GM12878 (cell line): ENCODE measurements around the gene NDRG2. TPM values are rescaled to one million over a fixed set of nuclear protein-coding genes. Genes with fewer than 3 reads are reported as not detected.

ENCODE experiments used
- ATAC-seq: fragments of 200-7000 bp; cut with Tn5 transposase; 3 replicates; pipeline ENCODE4 v1.9.1; 2020; ENCODE audit warnings: mild to moderate bottlenecking, moderate library complexity
- BruUV-seq: library from RNA; stranded (reverse); fragments of 400-500 nt; replicated peaks from 2 replicates; lab custom pipeline; 2021; lab: Mats Ljungman, UMichigan
- CTCF ChIA-PET: fragments of 300-600 bp; sonication (Branson Sonifier 250); formaldehyde crosslinking; extraction: SDS; loops from one replicate; lab custom pipeline; 2021; ENCODE audit warnings: inconsistent platforms; lab: Yijun Ruan, JAX
- POLR2A ChIA-PET: fragments of 350-600 bp; formaldehyde crosslinking; extraction: SDS; loops from one replicate; lab custom pipeline; 2021; ENCODE audit warnings: inconsistent platforms; lab: Charles Lee
- RAD21 ChIA-PET: fragments of 300-600 bp; sonication (Branson Sonifier 250); formaldehyde crosslinking; loops from one replicate; lab custom pipeline; 2023; ENCODE audit warnings: antibody characterized with exemption; ENCODE audit not compliant: unreplicated experiment; lab: Charles Lee
- SMC1A ChIA-PET: fragments of 300-600 bp; sonication (Branson Sonifier 250); formaldehyde crosslinking; loops from one replicate; lab custom pipeline; 2023; ENCODE audit not compliant: unreplicated experiment, uncharacterized antibody; lab: Charles Lee
- DNase-seq: peaks from one replicate; pipeline ENCODE4 v3.0.0-alpha.2; 2011; ENCODE audit warnings: low read depth, low spot score
- FAIRE-seq: peaks from 3 replicates; lab custom pipeline; 2011; peaks lifted over from hg19 to GRCh38; lab: Jason Lieb, UNC
- H2AFZ ChIP-seq: 2 replicates; pipeline ENCODE4 v1.6.0; 2011; ENCODE audit warnings: low read depth, low read length, control low read depth; ENCODE audit not compliant: control insufficient read depth
- H3K27ac ChIP-seq: 2 replicates; pipeline ENCODE4 v1.5.1; 2011; ENCODE audit warnings: control low read depth; ENCODE audit not compliant: control insufficient read depth, insufficient read depth
- H3K27me3 ChIP-seq, 2 experiments: replicated peaks in 1 of 2; 2 replicates each; pipeline versions ENCODE4 v1.6.0 to v1.6.1; 2011; ENCODE audit warnings: low read length in 1 of 2; ENCODE audit not compliant: control insufficient read depth in 2 of 2, insufficient read depth in 2 of 2
- H3K36me3 ChIP-seq, 2 experiments: 2 replicates each; pipeline ENCODE4 v1.5.1; 2011; ENCODE audit warnings: low read length in 1 of 2; ENCODE audit not compliant: control insufficient read depth in 2 of 2, insufficient read depth in 2 of 2
- H3K4me1 ChIP-seq: 2 replicates; pipeline ENCODE4 v1.6.1; 2011; ENCODE audit warnings: mild to moderate bottlenecking, low read length, moderate library complexity, mixed read lengths; ENCODE audit not compliant: control insufficient read depth, insufficient read depth
- H3K4me2 ChIP-seq: 2 replicates; pipeline ENCODE4 v1.6.0; 2011; ENCODE audit warnings: control low read depth; ENCODE audit not compliant: control insufficient read depth, insufficient read depth
- H3K4me3 ChIP-seq: fragments of 200-600 bp; sonication (generic); 2 replicates; pipeline ENCODE4 v1.5.1; 2016
- H3K79me2 ChIP-seq: 2 replicates; pipeline ENCODE4 v1.6.0; 2011; ENCODE audit warnings: low read length; ENCODE audit not compliant: control insufficient read depth, insufficient read depth
- H3K9ac ChIP-seq: 2 replicates; pipeline ENCODE4 v1.8.0; 2011; ENCODE audit warnings: low read length, control low read depth, mixed read lengths; ENCODE audit not compliant: control insufficient read depth, insufficient read depth
- H3K9me3 ChIP-seq: replicated peaks from 3 replicates; pipeline ENCODE4 v1.5.1; 2011; ENCODE audit warnings: mild to moderate bottlenecking, low read length; ENCODE audit not compliant: control insufficient read depth, insufficient read depth
- H4K20me1 ChIP-seq: 2 replicates; pipeline ENCODE4 v1.6.0; 2011; ENCODE audit not compliant: control insufficient read depth, insufficient read depth
- CBFB ChIP-seq: IDR thresholded peaks from 2 replicates; pipeline ENCODE4 v1.6.1; 2016; ENCODE audit warnings: antibody characterized with exemption, low read depth
- EGR1 ChIP-seq, 2 experiments: IDR thresholded peaks; 1 replicate in 1 of 2; 2 replicates in 1 of 2; pipeline ENCODE4 v1.6.1; 2011 to 2012; ENCODE audit warnings: low read depth in 2 of 2, low read length in 2 of 2, borderline replicate concordance in 1 of 2, mild to moderate bottlenecking in 1 of 2, moderate library complexity in 1 of 2
- FOXM1 ChIP-seq: IDR thresholded peaks from 2 replicates; pipeline ENCODE4 v1.6.1; 2012; ENCODE audit warnings: low read depth, mild to moderate bottlenecking, inconsistent platforms, low read length, moderate library complexity
- GABPA ChIP-seq: IDR thresholded peaks from 2 replicates; pipeline ENCODE4 v1.6.1; 2014; ENCODE audit warnings: antibody characterized with exemption, low read depth, mild to moderate bottlenecking, inconsistent platforms
- LARP7 ChIP-seq: fragments of 450-650 bp; IDR thresholded peaks from 2 replicates; pipeline ENCODE4 v1.6.1; 2017; ENCODE audit warnings: mild to moderate bottlenecking
- PBX3 ChIP-seq: IDR thresholded peaks from 2 replicates; pipeline ENCODE4 v1.6.1; 2011; ENCODE audit warnings: mild to moderate bottlenecking, low read depth, low read length, moderate library complexity; ENCODE audit not compliant: insufficient replicate concordance
- PKNOX1 ChIP-seq: fragments of 450-650 bp; IDR thresholded peaks from 2 replicates; pipeline ENCODE4 v1.6.1; 2016; ENCODE audit warnings: mild to moderate bottlenecking
- SUPT20H ChIP-seq: IDR thresholded peaks from 2 replicates; pipeline ENCODE4 v1.6.1; 2011; ENCODE audit warnings: low read depth, mild to moderate bottlenecking, low read length, moderate library complexity, borderline replicate concordance; ENCODE audit not compliant: control insufficient read depth
- TCF12 ChIP-seq: IDR thresholded peaks from 2 replicates; pipeline ENCODE4 v1.6.1; 2011; ENCODE audit warnings: low read depth, mild to moderate bottlenecking, low read length
- ZNF207 ChIP-seq: fragments of 450-650 bp; IDR thresholded peaks from 2 replicates; pipeline ENCODE4 v1.6.1; 2014; ENCODE audit warnings: antibody characterized with exemption, mild to moderate bottlenecking, borderline replicate concordance
- WGBS: methylation state at CpG from one replicate; pipeline ENCODE4 v1.1.6; 2016; ENCODE audit warnings: low lambda C conversion rate; ENCODE audit not compliant: insufficient replicate concordance, insufficient coverage; ENCODE audit errors: missing lambda C conversion rate; 5-methylcytosine and 5-hydroxymethylcytosine counted together
- in situ Hi-C: fragments of 300-500 bp; cut with MboI; formaldehyde crosslinking; loops from 9 replicates; pipeline ENCODE4 v1.14.3; 2018; ENCODE audit warnings: mixed read lengths
- intact Hi-C: fragments of 100-400 bp; cut with micrococcal nuclease; formaldehyde crosslinking; loops from one replicate; pipeline ENCODE4 v1.14.2; 2022; ENCODE audit not compliant: unreplicated experiment
- polyA plus RNA-seq, 11 experiments: library from polyadenylated mRNA; depleted of rRNA in 4 of 11; unstranded in 6 of 11; stranded (reverse) in 5 of 11; fragments of >200 nt; fragmentation: Nextera tagmentation in 4 of 11; fragmentation: Illumina TruSeq in 1 of 11; extraction: Ambion mirVana in 4 of 11; extraction: Trizol in 1 of 11; gene quantifications; 1 replicate in 1 of 11; 2 replicates in 10 of 11; pipeline versions ENCODE4 v1.2.1 to v1.2.3, GENCODE V29; 2011 to 2016; ENCODE audit warnings: inconsistent platforms in 2 of 11, missing spikeins in 2 of 11, low read depth in 1 of 11
- total RNA-seq, 4 experiments: library from RNA; depleted of rRNA in 3 of 4; stranded (reverse); fragments of >200 nt in 3 of 4; fragmentation: Illumina TruSeq in 1 of 4; extraction: Trizol in 1 of 4; gene quantifications; 2 replicates each; pipeline versions ENCODE4 v1.2.1 to v1.2.3, GENCODE V29; 2013 to 2021

The NDRG2 gene
- total and polyA plus RNA-seq, 10 of the 15 experiments (the other 5 are each of a cell fraction or from before 2014, with no cell fraction given), result 0.15 to 0.49 TPM; not detected in 8

- FAIRE-seq (no peak), ATAC-seq (no peak), DNase-seq (no peak)
- no peak overlapping the region for H2AFZ ChIP-seq
- in situ Hi-C loops (no loop called here), intact Hi-C loops (no loop called here)
- no TSS peak for BruUV-seq
- H3K4me2 ChIP-seq, result no peak overlapping the region
- no peak overlapping the region for H3K4me3 ChIP-seq
- no peaks in the 10 kb centered on the region for H3K4me1 ChIP-seq
- no peaks in the 10 kb centered on the region for H3K9me3 ChIP-seq
- no peaks in the 10 kb centered on the region for H4K20me1 ChIP-seq
- RAD21 ChIA-PET, result no interaction called here
- no peak overlapping the region for H3K9ac ChIP-seq
- TF ChIP-seq PBX3, result no peak
- TF ChIP-seq EGR1 (IDR thresholded peaks at IDR 0.05; ENCODE audit: borderline replicate concordance in 1 of 2, low read depth in 2 of 2, low read length in 2 of 2), result no peak
- TF ChIP-seq TCF12, result no peak
- TF ChIP-seq ZNF207, result no peak
- TF ChIP-seq SUPT20H, result no peak
- TF ChIP-seq LARP7, result no peak
- no peak for TF ChIP-seq CBFB
- TF ChIP-seq PKNOX1, result no peak
- TF ChIP-seq FOXM1, result no peak
- TF ChIP-seq GABPA, result no peak
- CTCF ChIA-PET, result interaction anchor here (1.0 to 1.5 kb wide), 3 partner anchors 33 to 48 kb away, joined by 4 to 5 read pairs (median 5); no protein-coding TSS in a partner anchor
- 51% methylated on average over 20 of the region's 20 CpGs for WGBS
- SMC1A ChIA-PET, result no interaction called here
- no peak overlapping the region for H3K27ac ChIP-seq
- no peaks in the 10 kb centered on the region for H3K36me3 ChIP-seq
- POLR2A ChIA-PET, result no interaction called here
- no peaks in the 10 kb centered on the region; a peak in 1 of 4 replicates for H3K27me3 ChIP-seq
- no peaks in the 10 kb centered on the region for H3K79me2 ChIP-seq
These were observed 28.6 kb upstream of the NDRG2 start for GRCh38 chr14:21053184-21054122.
